ENCODE data around the gene DEGS2.
"Not testable (repeated sequence)": the region's sequence is repeated elsewhere in the genome, so short reads cannot be mapped to it uniquely, and the experiment has no call there.

- TF ChIP-seq, protein P1, sequence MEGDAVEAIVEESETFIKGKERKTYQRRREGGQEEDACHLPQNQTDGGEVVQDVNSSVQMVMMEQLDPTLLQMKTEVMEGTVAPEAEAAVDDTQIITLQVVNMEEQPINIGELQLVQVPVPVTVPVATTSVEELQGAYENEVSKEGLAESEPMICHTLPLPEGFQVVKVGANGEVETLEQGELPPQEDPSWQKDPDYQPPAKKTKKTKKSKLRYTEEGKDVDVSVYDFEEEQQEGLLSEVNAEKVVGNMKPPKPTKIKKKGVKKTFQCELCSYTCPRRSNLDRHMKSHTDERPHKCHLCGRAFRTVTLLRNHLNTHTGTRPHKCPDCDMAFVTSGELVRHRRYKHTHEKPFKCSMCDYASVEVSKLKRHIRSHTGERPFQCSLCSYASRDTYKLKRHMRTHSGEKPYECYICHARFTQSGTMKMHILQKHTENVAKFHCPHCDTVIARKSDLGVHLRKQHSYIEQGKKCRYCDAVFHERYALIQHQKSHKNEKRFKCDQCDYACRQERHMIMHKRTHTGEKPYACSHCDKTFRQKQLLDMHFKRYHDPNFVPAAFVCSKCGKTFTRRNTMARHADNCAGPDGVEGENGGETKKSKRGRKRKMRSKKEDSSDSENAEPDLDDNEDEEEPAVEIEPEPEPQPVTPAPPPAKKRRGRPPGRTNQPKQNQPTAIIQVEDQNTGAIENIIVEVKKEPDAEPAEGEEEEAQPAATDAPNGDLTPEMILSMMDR (conservative IDR thresholded peaks at IDR 0.05; ENCODE audit: low read depth in 2 of 2) = not testable (repeated sequence)
- not testable (repeated sequence) for TF ChIP-seq EZH2 (IDR thresholded peaks at IDR 0.05; ENCODE audit: low read depth, unreplicated experiment); POLR2AphosphoS5 (IDR thresholded peaks at IDR 0.05; ENCODE audit: low read depth); CREB1 (CRISPR knock-in tag; IDR thresholded peaks at IDR 0.05; ENCODE audit: low read depth)
These were observed 1.8 kb downstream of the DEGS2 start for GRCh38 chr14:100157548-100158232.
